ENCODE results near the gene DCUN1D4. TPM values are rescaled to one million over a fixed set of nuclear protein-coding genes. Genes with fewer than 3 reads are reported as not detected.

DCUN1D4 gene
- total RNA-seq, 1 donor from 2014 or later, result 28.7 TPM

DNA sequence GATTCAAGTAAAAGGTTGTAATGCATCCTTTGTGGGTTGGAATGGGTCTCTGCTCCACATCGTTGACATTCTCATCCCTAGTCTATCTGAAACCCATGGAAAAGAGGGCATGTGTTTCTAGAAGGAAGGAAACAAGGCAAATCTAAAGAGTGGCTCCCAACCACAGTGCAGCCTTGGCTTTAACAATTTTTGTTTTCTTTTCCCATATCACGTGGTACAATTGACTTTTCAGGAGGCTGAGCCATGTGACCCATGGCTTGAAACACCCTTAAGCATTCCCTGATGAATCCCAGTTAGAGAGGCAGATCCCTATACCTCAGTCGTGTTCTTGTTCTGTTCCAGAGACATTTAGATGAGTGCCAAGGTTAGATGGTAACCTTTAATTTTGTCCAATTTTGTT lies 12.8 kb downstream of the DCUN1D4 start:
- Histone ChIP-seq H3K27me3 (ENCODE audit: control insufficient read depth, insufficient read depth, low read length) (no peaks in the 10 kb centered on the region), H3K4me3 (ENCODE audit: low read depth, low read length) (no peak overlapping the region), H3K36me3 (ENCODE audit: control insufficient read depth, insufficient read depth, low read length) (no peaks in the 10 kb centered on the region)
- FAIRE-seq (no peak), DNase-seq (ENCODE audit: low read depth) (no peak)
- TF ChIP-seq, protein P1, sequence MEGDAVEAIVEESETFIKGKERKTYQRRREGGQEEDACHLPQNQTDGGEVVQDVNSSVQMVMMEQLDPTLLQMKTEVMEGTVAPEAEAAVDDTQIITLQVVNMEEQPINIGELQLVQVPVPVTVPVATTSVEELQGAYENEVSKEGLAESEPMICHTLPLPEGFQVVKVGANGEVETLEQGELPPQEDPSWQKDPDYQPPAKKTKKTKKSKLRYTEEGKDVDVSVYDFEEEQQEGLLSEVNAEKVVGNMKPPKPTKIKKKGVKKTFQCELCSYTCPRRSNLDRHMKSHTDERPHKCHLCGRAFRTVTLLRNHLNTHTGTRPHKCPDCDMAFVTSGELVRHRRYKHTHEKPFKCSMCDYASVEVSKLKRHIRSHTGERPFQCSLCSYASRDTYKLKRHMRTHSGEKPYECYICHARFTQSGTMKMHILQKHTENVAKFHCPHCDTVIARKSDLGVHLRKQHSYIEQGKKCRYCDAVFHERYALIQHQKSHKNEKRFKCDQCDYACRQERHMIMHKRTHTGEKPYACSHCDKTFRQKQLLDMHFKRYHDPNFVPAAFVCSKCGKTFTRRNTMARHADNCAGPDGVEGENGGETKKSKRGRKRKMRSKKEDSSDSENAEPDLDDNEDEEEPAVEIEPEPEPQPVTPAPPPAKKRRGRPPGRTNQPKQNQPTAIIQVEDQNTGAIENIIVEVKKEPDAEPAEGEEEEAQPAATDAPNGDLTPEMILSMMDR (IDR thresholded peaks at IDR 0.05; ENCODE audit: insufficient read depth, low read length, severe bottlenecking), result no peak

- TF ChIP-seq, protein P1 (IDR thresholded peaks at IDR 0.05; ENCODE audit: insufficient read depth, low read length, severe bottlenecking), result no peak
- DNase-seq (ENCODE audit: low read depth), result no peak
- H3K4me3 ChIP-seq (ENCODE audit: low read depth, low read length), result no peak overlapping the region
- no peaks in the 10 kb centered on the region for H3K36me3 ChIP-seq (ENCODE audit: control insufficient read depth, insufficient read depth, low read length)
- no peaks in the 10 kb centered on the region for H3K27me3 ChIP-seq (ENCODE audit: control insufficient read depth, insufficient read depth, low read length)
- FAIRE-seq, result no peak
These were observed 15.8 kb downstream of the DCUN1D4 start for GRCh38 chr4:51858605-51859202.

DNA sequence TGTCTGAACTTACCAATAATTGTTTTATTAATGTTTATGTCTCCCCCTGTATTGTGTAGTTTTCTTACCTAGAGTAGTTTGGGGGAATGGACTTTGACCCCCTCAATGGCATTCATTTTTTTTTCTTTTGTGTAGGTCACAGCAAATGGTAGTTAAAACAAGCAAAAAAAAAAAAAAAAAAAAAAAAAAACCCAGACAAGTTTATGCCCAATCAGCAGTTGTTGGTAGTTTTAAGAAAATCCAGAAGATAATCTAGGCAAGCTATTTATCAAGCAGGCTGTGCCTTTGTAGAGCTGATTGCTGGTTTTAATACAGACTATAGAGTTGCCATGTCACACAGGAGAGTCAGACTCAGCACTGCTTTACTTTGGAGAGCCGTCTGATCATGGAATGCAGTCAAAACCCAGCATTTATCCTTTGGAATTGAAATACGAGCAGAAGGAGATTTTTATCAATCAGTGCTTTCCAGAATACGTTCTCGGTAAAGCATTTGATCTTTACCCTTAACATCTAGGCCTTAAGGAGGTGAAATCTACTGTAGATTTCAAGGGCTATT lies 16.6 kb downstream of the DCUN1D4 start:
- DNase-seq (ENCODE audit: low read depth) (no peak), FAIRE-seq (no peak)
- TF ChIP-seq, protein P1 (IDR thresholded peaks at IDR 0.05; ENCODE audit: insufficient read depth, low read length, severe bottlenecking), result no peak
- Histone ChIP-seq H3K36me3 (ENCODE audit: control insufficient read depth, insufficient read depth, low read length) (peaks cover 2% of the 10 kb centered on the region), H3K27me3 (ENCODE audit: control insufficient read depth, insufficient read depth, low read length) (no peaks in the 10 kb centered on the region), H3K4me3 (ENCODE audit: low read depth, low read length) (no peak overlapping the region)

- no peak for FAIRE-seq
- Histone ChIP-seq H3K4me3 (ENCODE audit: low read depth, low read length) (no peak overlapping the region), H3K36me3 (ENCODE audit: control insufficient read depth, insufficient read depth, low read length) (peaks cover 10% of the 10 kb centered on the region), H3K27me3 (ENCODE audit: control insufficient read depth, insufficient read depth, low read length) (no peaks in the 10 kb centered on the region)
- TF ChIP-seq, protein P1 (IDR thresholded peaks at IDR 0.05; ENCODE audit: insufficient read depth, low read length, severe bottlenecking), result no peak
- no peak for DNase-seq (ENCODE audit: low read depth)
These were observed 19.2 kb downstream of the DCUN1D4 start for GRCh38 chr4:51862199-51862598.

DNA sequence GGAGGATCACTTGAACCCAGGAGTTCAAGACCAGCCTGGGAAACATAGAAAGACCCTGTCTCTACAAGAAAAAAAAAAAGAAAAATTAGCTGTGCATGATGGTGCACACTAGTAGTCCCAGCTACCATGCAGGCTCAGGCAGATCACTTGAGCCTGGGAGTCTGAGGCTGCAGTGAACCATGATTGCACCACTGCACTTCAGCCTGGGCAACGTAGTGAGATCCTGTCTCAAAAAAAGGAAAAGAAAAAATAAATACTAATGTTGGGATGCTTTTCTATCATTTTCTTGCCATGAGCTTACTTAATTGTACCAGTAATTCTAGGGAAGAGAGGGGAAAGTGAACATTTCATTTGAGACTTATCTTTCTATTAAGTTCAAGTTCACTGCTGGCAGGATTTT lies 19.8 kb downstream of the DCUN1D4 start:
- FAIRE-seq (no peak), DNase-seq (ENCODE audit: low read depth) (no peak)
- no peak overlapping the region for H3K4me3 ChIP-seq (ENCODE audit: low read depth, low read length)
- H3K36me3 ChIP-seq (ENCODE audit: control insufficient read depth, insufficient read depth, low read length), result peaks cover 14% of the 10 kb centered on the region
- TF ChIP-seq, protein P1 (IDR thresholded peaks at IDR 0.05; ENCODE audit: insufficient read depth, low read length, severe bottlenecking), result no peak
- no peaks in the 10 kb centered on the region for H3K27me3 ChIP-seq (ENCODE audit: control insufficient read depth, insufficient read depth, low read length)

- Histone ChIP-seq H3K36me3 (ENCODE audit: control insufficient read depth, insufficient read depth, low read length) (peaks cover 14% of the 10 kb centered on the region), H3K27me3 (ENCODE audit: control insufficient read depth, insufficient read depth, low read length) (no peaks in the 10 kb centered on the region), H3K4me3 (ENCODE audit: low read depth, low read length) (no peak overlapping the region)
- FAIRE-seq (peak; percentile 76), DNase-seq (ENCODE audit: low read depth) (no peak)
- TF ChIP-seq, protein P1 (IDR thresholded peaks at IDR 0.05; ENCODE audit: insufficient read depth, low read length, severe bottlenecking), result no peak
These were observed 22.8 kb downstream of the DCUN1D4 start for GRCh38 chr4:51865717-51866116.

Data from bronchial epithelial cell (primary cell).